Caco-2 (cell line): Measurements from ENCODE around the gene ECEL1. TPM values are rescaled to one million over a fixed set of nuclear protein-coding genes. Genes with fewer than 3 reads are reported as not detected.

Experiments used
- BruUV-seq: library from RNA; stranded (reverse); fragments of 400-500 nt; replicated peaks from 2 replicates; lab custom pipeline; 2021; lab: Mats Ljungman, UMichigan
- CTCF ChIA-PET: fragments of 300-600 bp; sonication (Branson Sonifier 250); formaldehyde crosslinking; loops from one replicate; lab custom pipeline; 2022; ENCODE audit warnings: antibody characterized with exemption; lab: Charles Lee
- POLR2A ChIA-PET: fragments of 300-600 bp; sonication (Branson Sonifier 250); formaldehyde crosslinking; loops from one replicate; lab custom pipeline; 2022; ENCODE audit warnings: antibody characterized with exemption; lab: Charles Lee
- DNase-seq, 2 experiments: peaks; one replicate each; pipeline versions ENCODE4 v3.0.0 to v3.0.0-alpha.2; 2020 to 2022
- H3K27me3 ChIP-seq: replicated peaks from 2 replicates; pipeline ENCODE4 v1.6.0; 2011; ENCODE audit warnings: low read length; ENCODE audit not compliant: control insufficient read depth, insufficient read depth
- H3K36me3 ChIP-seq: 2 replicates; pipeline ENCODE4 v1.5.1; 2011; ENCODE audit warnings: low read length; ENCODE audit not compliant: control insufficient read depth, insufficient read depth
- H3K4me1 ChIP-seq: fragments of 250-450 bp; sonication (Bioruptor Pico); 2 replicates; pipeline ENCODE4 v1.5.1; 2020; ENCODE audit warnings: mild to moderate bottlenecking
- H3K4me3 ChIP-seq: 2 replicates; pipeline ENCODE4 v1.5.1; 2011; ENCODE audit warnings: low read depth, mild to moderate bottlenecking, control low read depth, low read length
- H3K9me3 ChIP-seq: fragments of 250-450 bp; sonication (Bioruptor Pico); 2 replicates; pipeline ENCODE4 v1.5.1; 2020; ENCODE audit warnings: mild to moderate bottlenecking, moderate library complexity
- H3K27ac Mint-ChIP-seq: one replicate; pipeline ENCODE4 v1.8.0; 2022; ENCODE audit warnings: mixed read lengths; ENCODE audit not compliant: unreplicated experiment
- H3K27me3 Mint-ChIP-seq: one replicate; pipeline ENCODE4 v1.8.0; 2022; ENCODE audit warnings: mixed read lengths; ENCODE audit not compliant: insufficient read depth, unreplicated experiment
- H3K36me3 Mint-ChIP-seq: one replicate; pipeline ENCODE4 v1.8.0; 2022; ENCODE audit warnings: mild to moderate bottlenecking, mixed read lengths; ENCODE audit not compliant: insufficient read depth, unreplicated experiment
- H3K4me1 Mint-ChIP-seq: one replicate; pipeline ENCODE4 v1.8.0; 2022; ENCODE audit warnings: low read depth, mixed read lengths; ENCODE audit not compliant: unreplicated experiment
- H3K4me3 Mint-ChIP-seq: one replicate; pipeline ENCODE4 v1.8.0; 2022; ENCODE audit warnings: mild to moderate bottlenecking, moderate library complexity, mixed read lengths; ENCODE audit not compliant: unreplicated experiment
- H3K9me3 Mint-ChIP-seq: one replicate; pipeline ENCODE4 v1.8.0; 2022; ENCODE audit warnings: mixed read lengths; ENCODE audit not compliant: unreplicated experiment
- intact Hi-C: fragments of 100-400 bp; cut with micrococcal nuclease; formaldehyde crosslinking; loops from one replicate; pipeline ENCODE4 v1.10.0; 2022; ENCODE audit not compliant: unreplicated experiment
- total RNA-seq: library from RNA; stranded (reverse); gene quantifications from 2 replicates; pipeline ENCODE4 v1.2.3, GENCODE V29; 2022
- TF ChIP-seq, protein P1 (sequence below), 2 experiments: fragments of 200-600 bp in 1 of 2; IDR thresholded peaks; 1 replicate in 1 of 2; 2 replicates in 1 of 2; pipeline versions ENCODE4 v1.5.1 to v1.8.0; 2011 to 2022; ENCODE audit warnings: antibody characterized with exemption in 1 of 2, control low read depth in 1 of 2, inconsistent platforms in 1 of 2, low read depth in 1 of 2, low read length in 1 of 2, mild to moderate bottlenecking in 1 of 2, moderate library complexity in 1 of 2; ENCODE audit not compliant: insufficient read depth in 1 of 2, severe bottlenecking in 1 of 2, unreplicated experiment in 1 of 2

ECEL1 gene
- total RNA-seq, 1 experiment from 2014 or later = 6.4 TPM

DNA sequence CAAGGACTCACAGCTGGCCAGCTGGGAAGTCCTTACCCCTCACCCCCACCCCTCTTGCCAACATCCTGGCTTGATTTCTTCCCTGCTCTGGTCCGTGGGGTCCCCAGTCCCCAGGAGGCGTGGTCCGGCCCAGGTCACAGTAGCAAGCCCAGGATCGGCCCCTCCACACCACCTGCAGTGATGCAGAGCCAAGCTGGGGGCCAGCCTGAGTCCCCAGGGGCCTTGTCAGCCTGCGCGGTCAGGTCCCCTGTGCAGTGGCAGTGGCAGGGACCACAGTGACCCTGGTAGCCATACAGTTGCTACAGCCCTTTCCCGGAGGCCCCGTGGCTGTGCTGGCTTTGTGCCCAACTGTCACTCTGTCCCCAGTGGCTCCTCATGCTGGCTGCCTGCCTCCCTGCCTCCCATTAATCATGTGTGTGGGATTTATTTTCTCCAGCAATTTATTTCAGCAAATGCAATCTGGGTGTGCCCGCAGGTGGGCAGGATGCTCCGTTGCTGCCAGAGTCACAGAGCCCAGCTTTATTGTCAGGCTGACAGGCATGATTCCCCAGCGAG is 23.8 kb upstream of the ECEL1 start:
- no peaks in the 10 kb centered on the region for H3K36me3 ChIP-seq
- H3K27me3 ChIP-seq = no peaks in the 10 kb centered on the region
- H3K9me3 ChIP-seq = no peaks in the 10 kb centered on the region
- Mint-ChIP-seq H3K27ac (no peak overlapping the region), H3K4me1 (peaks cover 10% of the 10 kb centered on the region), H3K27me3 (no peaks in the 10 kb centered on the region), H3K9me3 (no peaks in the 10 kb centered on the region), H3K4me3 (no peak overlapping the region), H3K36me3 (no peaks in the 10 kb centered on the region)
- intact Hi-C loops = no loop called here
- ChIA-PET POLR2A (no interaction called here), CTCF (no interaction called here)
- TF ChIP-seq, protein P1, sequence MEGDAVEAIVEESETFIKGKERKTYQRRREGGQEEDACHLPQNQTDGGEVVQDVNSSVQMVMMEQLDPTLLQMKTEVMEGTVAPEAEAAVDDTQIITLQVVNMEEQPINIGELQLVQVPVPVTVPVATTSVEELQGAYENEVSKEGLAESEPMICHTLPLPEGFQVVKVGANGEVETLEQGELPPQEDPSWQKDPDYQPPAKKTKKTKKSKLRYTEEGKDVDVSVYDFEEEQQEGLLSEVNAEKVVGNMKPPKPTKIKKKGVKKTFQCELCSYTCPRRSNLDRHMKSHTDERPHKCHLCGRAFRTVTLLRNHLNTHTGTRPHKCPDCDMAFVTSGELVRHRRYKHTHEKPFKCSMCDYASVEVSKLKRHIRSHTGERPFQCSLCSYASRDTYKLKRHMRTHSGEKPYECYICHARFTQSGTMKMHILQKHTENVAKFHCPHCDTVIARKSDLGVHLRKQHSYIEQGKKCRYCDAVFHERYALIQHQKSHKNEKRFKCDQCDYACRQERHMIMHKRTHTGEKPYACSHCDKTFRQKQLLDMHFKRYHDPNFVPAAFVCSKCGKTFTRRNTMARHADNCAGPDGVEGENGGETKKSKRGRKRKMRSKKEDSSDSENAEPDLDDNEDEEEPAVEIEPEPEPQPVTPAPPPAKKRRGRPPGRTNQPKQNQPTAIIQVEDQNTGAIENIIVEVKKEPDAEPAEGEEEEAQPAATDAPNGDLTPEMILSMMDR (IDR thresholded peaks at IDR 0.05; ENCODE audit: insufficient read depth in 1 of 2, low read depth in 1 of 2, low read length in 1 of 2, severe bottlenecking in 1 of 2, unreplicated experiment in 1 of 2) = no peak
- H3K4me3 ChIP-seq = no peak overlapping the region
- H3K4me1 ChIP-seq = peaks cover 8% of the 10 kb centered on the region
- no TSS peak for BruUV-seq
- DNase-seq = no peak

DNA sequence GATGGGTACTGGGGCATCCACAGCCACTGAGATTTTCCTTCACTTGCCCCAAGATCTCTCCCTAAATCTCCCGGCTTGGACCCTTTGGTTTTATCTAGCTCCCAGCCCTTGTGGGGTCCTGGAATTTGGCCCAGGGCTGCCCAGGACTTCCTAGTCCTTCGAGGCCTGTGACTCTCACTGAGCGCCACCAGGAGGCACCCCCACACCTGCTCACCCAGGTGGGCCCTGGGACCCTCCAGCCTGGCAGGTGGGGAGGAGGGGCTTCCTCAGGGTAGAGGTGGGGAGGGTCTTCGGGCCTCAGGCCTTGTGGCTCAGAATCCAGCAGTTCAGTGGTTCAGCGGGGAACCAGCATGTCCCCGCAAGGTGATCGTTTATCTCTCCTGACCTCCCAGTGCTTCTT is 20.6 kb upstream of the ECEL1 start:
- H3K4me1 ChIP-seq = no peaks in the 10 kb centered on the region
- Mint-ChIP-seq H3K27ac (no peak overlapping the region), H3K4me1 (no peaks in the 10 kb centered on the region), H3K4me3 (no peak overlapping the region), H3K27me3 (no peaks in the 10 kb centered on the region), H3K36me3 (no peaks in the 10 kb centered on the region), H3K9me3 (no peaks in the 10 kb centered on the region)
- H3K4me3 ChIP-seq = no peak overlapping the region
- intact Hi-C loops = no loop called here
- DNase-seq = no peak
- H3K9me3 ChIP-seq = no peaks in the 10 kb centered on the region
- no TSS peak for BruUV-seq
- ChIA-PET POLR2A (no interaction called here), CTCF (no interaction called here)
- no peaks in the 10 kb centered on the region for H3K27me3 ChIP-seq
- TF ChIP-seq, protein P1 (IDR thresholded peaks at IDR 0.05; ENCODE audit: insufficient read depth in 1 of 2, low read depth in 1 of 2, low read length in 1 of 2, severe bottlenecking in 1 of 2, unreplicated experiment in 1 of 2) = peak in 1 of 2 experiments; percentile 11
- H3K36me3 ChIP-seq = no peaks in the 10 kb centered on the region

DNA sequence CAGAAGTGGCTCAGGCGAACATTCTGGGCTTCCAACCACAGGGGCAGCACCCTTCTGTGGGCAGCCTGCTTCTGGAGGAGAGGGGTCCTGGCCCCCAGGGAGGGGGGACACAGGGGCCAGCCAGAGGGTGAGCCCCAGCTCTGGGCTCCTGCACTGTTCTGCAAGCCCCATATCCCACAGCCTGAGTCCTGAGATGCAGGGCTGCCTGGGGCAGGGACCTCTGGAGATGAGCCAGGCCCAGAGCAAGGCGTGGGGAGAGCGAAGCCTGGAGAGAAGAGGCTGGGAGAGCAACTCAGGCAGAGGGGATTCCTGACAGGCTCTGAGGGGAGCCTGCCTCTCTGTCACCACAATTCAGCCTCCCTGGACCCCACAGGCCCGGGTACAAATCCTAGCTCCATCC is 19.1 kb upstream of the ECEL1 start:
- ChIA-PET CTCF (no interaction called here), POLR2A (no interaction called here)
- no peaks in the 10 kb centered on the region for H3K27me3 ChIP-seq
- H3K27me3 Mint-ChIP-seq = no peaks in the 10 kb centered on the region
- intact Hi-C loops = no loop called here
- H3K36me3 Mint-ChIP-seq = no peaks in the 10 kb centered on the region
- no peaks in the 10 kb centered on the region for H3K4me1 ChIP-seq
- TF ChIP-seq, protein P1 (IDR thresholded peaks at IDR 0.05; ENCODE audit: insufficient read depth in 1 of 2, low read depth in 1 of 2, low read length in 1 of 2, severe bottlenecking in 1 of 2, unreplicated experiment in 1 of 2) = no peak
- no peak overlapping the region for H3K4me3 Mint-ChIP-seq
- no peaks in the 10 kb centered on the region for H3K9me3 Mint-ChIP-seq
- no peaks in the 10 kb centered on the region for H3K36me3 ChIP-seq
- no peak overlapping the region for H3K27ac Mint-ChIP-seq
- no TSS peak for BruUV-seq
- H3K9me3 ChIP-seq = no peaks in the 10 kb centered on the region
- no peak overlapping the region for H3K4me3 ChIP-seq
- no peak for DNase-seq
- H3K4me1 Mint-ChIP-seq = no peaks in the 10 kb centered on the region
